ENCODE measurements around the gene ARHGEF11. TPM values are rescaled to one million over a fixed set of nuclear protein-coding genes. Genes with fewer than 3 reads are reported as not detected.

ARHGEF11 gene
- total and polyA plus RNA-seq, 4 donors = 5.8 to 23.7 (median 9.8) TPM

DNA sequence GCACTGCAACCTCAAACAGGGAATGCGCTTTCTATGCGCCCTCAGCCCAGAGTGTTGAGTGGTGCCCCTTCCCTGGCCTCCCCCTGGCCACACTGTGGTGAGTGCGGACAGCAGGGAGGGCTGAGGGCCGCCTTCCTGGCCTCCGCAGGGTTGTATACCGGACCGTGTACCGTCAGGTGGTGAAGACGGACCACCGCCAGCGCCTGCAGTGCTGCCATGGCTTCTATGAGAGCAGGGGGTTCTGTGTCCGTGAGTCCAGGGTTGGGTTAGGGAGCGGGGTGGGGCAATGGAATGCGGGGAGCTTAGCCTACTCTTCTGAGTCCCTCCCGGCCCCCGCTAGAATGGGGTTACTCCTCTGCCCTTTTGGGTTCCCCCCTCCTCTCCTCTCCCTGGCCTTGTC lies 140.4 kb downstream of the ARHGEF11 start (continued):
- TF ChIP-seq HNF4A (conservative IDR thresholded peaks at IDR 0.05) (no peak), GABPA (IDR thresholded peaks at IDR 0.05 in 1 of 2, conservative IDR thresholded peaks at IDR 0.05 in 1 of 2) (no peak), HNF4G (IDR thresholded peaks at IDR 0.05) (no peak), ATF3 (IDR thresholded peaks at IDR 0.05) (no peak)

- H3K4me3 ChIP-seq (ENCODE audit: low read depth in 1 of 3, low read length in 3 of 3) = no peak overlapping the region
- peaks cover 0 to 30% (median 1%) of the 10 kb centered on the region in 4 donors for H3K4me1 ChIP-seq (ENCODE audit: control insufficient read depth in 4 of 4, insufficient read depth in 4 of 4, low read length in 3 of 4)
- no peak overlapping the region for H3K9ac ChIP-seq (ENCODE audit: low read depth in 1 of 2, low read length in 2 of 2)
- 79% methylated on average over 19 of the region's 19 CpGs for WGBS
- H3K27ac ChIP-seq (ENCODE audit: low read depth in 1 of 2, low read length in 2 of 2) = no peak overlapping the region
- DNase-seq (ENCODE audit: low spot score) = no peak
- no peaks in the 10 kb centered on the region for H3K36me3 ChIP-seq (ENCODE audit: control insufficient read depth in 4 of 4, insufficient read depth in 3 of 4, low read depth in 1 of 4, low read length in 3 of 4)
- peaks cover 0 to 3% (median 0%) of the 10 kb centered on the region in 4 donors for H3K27me3 ChIP-seq (ENCODE audit: control insufficient read depth in 4 of 4, insufficient read depth in 4 of 4, low read length in 3 of 4)
- TF ChIP-seq RAD21 (IDR thresholded peaks at IDR 0.05) = no peak
- no peak for TF ChIP-seq GABPA (IDR thresholded peaks at IDR 0.05 in 1 of 2, conservative IDR thresholded peaks at IDR 0.05 in 1 of 2)
- TF ChIP-seq MAX (IDR thresholded peaks at IDR 0.05) = no peak
- no peak for TF ChIP-seq YY1 (IDR thresholded peaks at IDR 0.05)
- TF ChIP-seq FOXA1 (IDR thresholded peaks at IDR 0.05) = no peak
- H3K9me3 ChIP-seq (ENCODE audit: control insufficient read depth in 4 of 4, low read length in 3 of 4) = no peaks in the 10 kb centered on the region
Observed at GRCh38 chr1:156904187-156904959, 141.2 kb downstream of the ARHGEF11 start.

GRCh38 chr1:156903328-156904091 lies 142.0 kb downstream of the ARHGEF11 start:
- TF ChIP-seq RAD21 (IDR thresholded peaks at IDR 0.05) = no peak
- no peak for TF ChIP-seq NR2F2 (IDR thresholded peaks at IDR 0.05)
- TF ChIP-seq CTCF (IDR thresholded peaks at IDR 0.05; ENCODE audit: low read depth, low read length, missing input control) = no peak
- no peak for TF ChIP-seq YY1 (IDR thresholded peaks at IDR 0.05)
- no peak for TF ChIP-seq REST (IDR thresholded peaks at IDR 0.05)
- no peak for TF ChIP-seq ZBTB33 (IDR thresholded peaks at IDR 0.05)
- TF ChIP-seq TAF1 (conservative IDR thresholded peaks at IDR 0.05) = no peak
- TF ChIP-seq RXRA (IDR thresholded peaks at IDR 0.05) = no peak
- TF ChIP-seq HNF4A (conservative IDR thresholded peaks at IDR 0.05) = no peak
- TF ChIP-seq JUND (IDR thresholded peaks at IDR 0.05) = no peak
- no peak for TF ChIP-seq HNF4G (IDR thresholded peaks at IDR 0.05)
- Histone ChIP-seq H3K9me3 (ENCODE audit: control insufficient read depth in 4 of 4, low read length in 3 of 4) (no peaks in the 10 kb centered on the region), H3K4me3 (ENCODE audit: low read depth in 1 of 3, low read length in 3 of 3) (no peak overlapping the region), H3K36me3 (ENCODE audit: control insufficient read depth in 4 of 4, insufficient read depth in 3 of 4, low read depth in 1 of 4, low read length in 3 of 4) (no peaks in the 10 kb centered on the region), H3K27ac (ENCODE audit: low read depth in 1 of 2, low read length in 2 of 2) (no peak overlapping the region), H3K27me3 (ENCODE audit: control insufficient read depth in 4 of 4, insufficient read depth in 4 of 4, low read length in 3 of 4) (peaks cover 0 to 3% (median 0%) of the 10 kb centered on the region in 4 donors), H3K9ac (ENCODE audit: low read depth in 1 of 2, low read length in 2 of 2) (no peak overlapping the region), H3K4me1 (ENCODE audit: control insufficient read depth in 4 of 4, insufficient read depth in 4 of 4, low read length in 3 of 4) (peaks cover 0 to 34% (median 1%) of the 10 kb centered on the region in 4 donors)
- DNase-seq (ENCODE audit: low spot score) = no peak
- WGBS = 80% methylated on average over 15 of the region's 15 CpGs
